MCF 10A (cell line): Measurements from ENCODE around the gene PIK3IP1. TPM values are rescaled to one million over a fixed set of nuclear protein-coding genes. Genes with fewer than 3 reads are reported as not detected.

Experiments
- BruUV-seq: library from RNA; stranded (reverse); fragments of 400-500 nt; replicated peaks from 2 replicates; lab custom pipeline; 2021; lab: Mats Ljungman, UMichigan
- CTCF ChIA-PET: fragments of 300-600 bp; sonication (Branson Sonifier 250); formaldehyde crosslinking; extraction: SDS; loops from one replicate; lab custom pipeline; 2021; ENCODE audit warnings: antibody characterized with exemption, inconsistent platforms; lab: Yijun Ruan, JAX
- POLR2A ChIA-PET: fragments of 300-600, 350-650 bp; sonication (Branson Sonifier 250); formaldehyde crosslinking; extraction: SDS; loops from one replicate; lab custom pipeline; 2020; ENCODE audit warnings: antibody characterized with exemption, inconsistent platforms; lab: Yijun Ruan, JAX
- DNase-seq: peaks from one replicate; pipeline ENCODE4 v3.0.0-alpha.2; 2018; ENCODE audit not compliant: unreplicated experiment
- H3K27ac Mint-ChIP-seq: one replicate; pipeline ENCODE4 v1.8.0; 2022; ENCODE audit warnings: mild to moderate bottlenecking, low read depth, mixed read lengths; ENCODE audit not compliant: unreplicated experiment
- H3K27me3 Mint-ChIP-seq: one replicate; pipeline ENCODE4 v1.8.0; 2022; ENCODE audit warnings: mixed read lengths; ENCODE audit not compliant: insufficient read depth, unreplicated experiment
- H3K36me3 Mint-ChIP-seq: one replicate; pipeline ENCODE4 v1.8.0; 2022; ENCODE audit warnings: mild to moderate bottlenecking, moderate library complexity, mixed read lengths; ENCODE audit not compliant: insufficient read depth, unreplicated experiment
- H3K4me1 Mint-ChIP-seq: one replicate; pipeline ENCODE4 v1.8.0; 2022; ENCODE audit warnings: mixed read lengths; ENCODE audit not compliant: insufficient read depth, unreplicated experiment
- H3K4me3 Mint-ChIP-seq: one replicate; pipeline ENCODE4 v1.8.0; 2022; ENCODE audit warnings: mild to moderate bottlenecking, moderate library complexity, mixed read lengths; ENCODE audit not compliant: unreplicated experiment
- H3K9me3 Mint-ChIP-seq: one replicate; pipeline ENCODE4 v1.8.0; 2022; ENCODE audit warnings: mixed read lengths; ENCODE audit not compliant: unreplicated experiment
- intact Hi-C: fragments of 100-400 bp; cut with micrococcal nuclease; formaldehyde crosslinking; loops from 2 replicates; pipeline ENCODE4 v1.14.1; 2022
- total RNA-seq: library from RNA; stranded (reverse); gene quantifications from 2 replicates; pipeline ENCODE4 v1.2.3, GENCODE V29; 2022
- TF ChIP-seq, protein P1 (sequence below): fragments of 200-600 bp; IDR thresholded peaks from one replicate; pipeline ENCODE4 v1.8.0; 2022; ENCODE audit warnings: antibody characterized with exemption, mild to moderate bottlenecking; ENCODE audit not compliant: unreplicated experiment

PIK3IP1 gene
- total RNA-seq, 1 experiment from 2014 or later: 0.93 TPM

DNA sequence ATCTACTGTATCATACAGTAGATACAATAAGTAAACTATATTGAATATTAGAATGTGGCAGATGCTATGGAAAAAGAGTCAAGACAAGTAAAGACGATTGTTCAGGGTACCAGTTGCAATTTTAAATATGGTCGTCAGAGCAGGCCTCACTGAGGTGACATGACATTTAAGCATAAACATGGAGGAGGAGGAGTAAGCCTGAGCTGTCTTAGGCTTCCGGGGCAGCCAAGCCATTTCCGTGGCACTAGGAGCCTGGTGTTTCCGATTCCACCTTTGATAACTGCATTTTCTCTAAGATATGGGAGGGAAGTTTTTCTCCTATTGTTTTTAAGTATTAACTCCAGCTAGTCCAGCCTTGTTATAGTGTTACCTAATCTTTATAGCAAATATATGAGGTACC lies 14.5 kb downstream of the PIK3IP1 start:
- TF ChIP-seq, protein P1, sequence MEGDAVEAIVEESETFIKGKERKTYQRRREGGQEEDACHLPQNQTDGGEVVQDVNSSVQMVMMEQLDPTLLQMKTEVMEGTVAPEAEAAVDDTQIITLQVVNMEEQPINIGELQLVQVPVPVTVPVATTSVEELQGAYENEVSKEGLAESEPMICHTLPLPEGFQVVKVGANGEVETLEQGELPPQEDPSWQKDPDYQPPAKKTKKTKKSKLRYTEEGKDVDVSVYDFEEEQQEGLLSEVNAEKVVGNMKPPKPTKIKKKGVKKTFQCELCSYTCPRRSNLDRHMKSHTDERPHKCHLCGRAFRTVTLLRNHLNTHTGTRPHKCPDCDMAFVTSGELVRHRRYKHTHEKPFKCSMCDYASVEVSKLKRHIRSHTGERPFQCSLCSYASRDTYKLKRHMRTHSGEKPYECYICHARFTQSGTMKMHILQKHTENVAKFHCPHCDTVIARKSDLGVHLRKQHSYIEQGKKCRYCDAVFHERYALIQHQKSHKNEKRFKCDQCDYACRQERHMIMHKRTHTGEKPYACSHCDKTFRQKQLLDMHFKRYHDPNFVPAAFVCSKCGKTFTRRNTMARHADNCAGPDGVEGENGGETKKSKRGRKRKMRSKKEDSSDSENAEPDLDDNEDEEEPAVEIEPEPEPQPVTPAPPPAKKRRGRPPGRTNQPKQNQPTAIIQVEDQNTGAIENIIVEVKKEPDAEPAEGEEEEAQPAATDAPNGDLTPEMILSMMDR: no peak
- no peaks in the 10 kb centered on the region for H3K27me3 Mint-ChIP-seq
- no peak for DNase-seq
- H3K4me1 Mint-ChIP-seq: peaks cover 11% of the 10 kb centered on the region
- no peak overlapping the region for H3K27ac Mint-ChIP-seq
- intact Hi-C loops: no loop called here
- H3K9me3 Mint-ChIP-seq: no peaks in the 10 kb centered on the region
- peaks cover 95% of the 10 kb centered on the region for H3K36me3 Mint-ChIP-seq
- ChIA-PET POLR2A (interaction anchor here (0.5 to 3.4 kb wide), 7 partner anchors 12 to 257 kb away, joined by 3 to 13 read pairs (median 3); no protein-coding TSS in a partner anchor), CTCF (interaction anchor here (0.6 to 1.2 kb wide), 3 partner anchors 14 to 36 kb away, joined by 3 to 4 read pairs (median 3); partner anchors contain the start of gene PIK3IP1)
- no TSS peak for BruUV-seq
- H3K4me3 Mint-ChIP-seq: no peak overlapping the region

DNA sequence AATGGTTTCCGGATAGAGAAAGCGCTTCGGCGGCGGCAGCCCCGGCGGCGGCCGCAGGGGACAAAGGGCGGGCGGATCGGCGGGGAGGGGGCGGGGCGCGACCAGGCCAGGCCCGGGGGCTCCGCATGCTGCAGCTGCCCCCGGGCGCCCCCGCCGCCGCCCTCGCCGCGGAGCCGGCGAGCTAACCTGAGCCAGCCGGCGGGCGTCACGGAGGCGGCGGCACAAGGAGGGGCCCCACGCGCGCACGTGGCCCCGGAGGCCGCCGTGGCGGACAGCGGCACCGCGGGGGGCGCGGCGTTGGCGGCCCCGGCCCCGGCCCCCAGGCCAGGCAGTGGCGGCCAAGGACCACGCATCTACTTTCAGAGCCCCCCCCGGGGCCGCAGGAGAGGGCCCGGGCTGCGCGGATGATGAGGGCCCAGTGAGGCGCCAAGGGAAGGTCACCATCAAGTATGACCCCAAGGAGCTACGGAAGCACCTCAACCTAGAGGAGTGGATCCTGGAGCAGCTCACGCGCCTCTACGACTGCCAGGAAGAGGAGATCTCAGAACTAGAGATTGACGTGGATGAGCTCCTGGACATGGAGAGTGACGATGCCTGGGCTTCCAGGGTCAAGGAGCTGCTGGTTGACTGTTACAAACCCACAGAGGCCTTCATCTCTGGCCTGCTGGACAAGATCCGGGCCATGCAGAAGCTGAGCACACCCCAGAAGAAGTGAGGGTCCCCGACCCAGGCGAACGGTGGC lies 15.7 kb downstream of the PIK3IP1 start:
- ChIA-PET CTCF (interaction anchor here (1.0 to 1.2 kb wide), 2 partner anchors 28 to 37 kb away, joined by 3 to 4 read pairs; no protein-coding TSS in a partner anchor), POLR2A (interaction anchor here (0.8 to 5.2 kb wide), 5 partner anchors 11 to 37 kb away, joined by 3 to 26 read pairs (median 4); partner anchors contain the start of gene PIK3IP1)
- Mint-ChIP-seq H3K27me3 (no peaks in the 10 kb centered on the region), H3K4me3 (no peak overlapping the region), H3K36me3 (peaks cover 99% of the 10 kb centered on the region), H3K27ac (no peak overlapping the region), H3K9me3 (no peaks in the 10 kb centered on the region), H3K4me1 (peaks cover 11% of the 10 kb centered on the region)
- BruUV-seq: no TSS peak
- TF ChIP-seq, protein P1: no peak
- DNase-seq: no peak
- intact Hi-C loops: no loop called here

DNA sequence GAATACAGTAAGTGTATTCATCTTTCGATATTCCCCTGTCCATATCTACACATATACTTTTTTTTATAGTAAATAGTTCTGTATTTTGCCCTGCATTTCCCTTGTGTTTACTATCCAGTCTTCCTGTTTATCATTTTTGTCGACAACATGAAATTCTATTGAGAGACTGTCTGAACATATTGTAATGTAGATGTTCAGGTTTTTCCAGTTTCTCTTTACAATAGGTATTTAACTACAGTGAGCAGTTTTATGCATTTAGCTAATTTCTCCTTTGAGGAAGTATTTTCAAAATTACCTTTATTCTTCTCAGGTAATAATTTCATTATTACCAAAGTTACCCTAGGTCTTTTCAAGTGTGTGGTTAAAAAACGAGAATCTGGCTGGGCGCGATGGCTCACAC lies 16.7 kb downstream of the PIK3IP1 start:
- no peaks in the 10 kb centered on the region for H3K9me3 Mint-ChIP-seq
- TF ChIP-seq, protein P1: no peak
- H3K27me3 Mint-ChIP-seq: no peaks in the 10 kb centered on the region
- intact Hi-C loops: no loop called here
- no peak overlapping the region for H3K4me3 Mint-ChIP-seq
- no TSS peak for BruUV-seq
- no peak overlapping the region for H3K27ac Mint-ChIP-seq
- H3K4me1 Mint-ChIP-seq: peaks cover 11% of the 10 kb centered on the region
- ChIA-PET CTCF (interaction anchor here (0.7 kb wide), 1 partner anchor 240 kb away, joined by 4 read pairs; no protein-coding TSS in a partner anchor), POLR2A (interaction anchor here (1.1 to 11.6 kb wide), 4 partner anchors 10 to 71 kb away, joined by 3 to 188 read pairs (median 15); partner anchors contain the start of genes PATZ1 and PIK3IP1)
- no peak for DNase-seq
- H3K36me3 Mint-ChIP-seq: peaks cover 99% of the 10 kb centered on the region

DNA sequence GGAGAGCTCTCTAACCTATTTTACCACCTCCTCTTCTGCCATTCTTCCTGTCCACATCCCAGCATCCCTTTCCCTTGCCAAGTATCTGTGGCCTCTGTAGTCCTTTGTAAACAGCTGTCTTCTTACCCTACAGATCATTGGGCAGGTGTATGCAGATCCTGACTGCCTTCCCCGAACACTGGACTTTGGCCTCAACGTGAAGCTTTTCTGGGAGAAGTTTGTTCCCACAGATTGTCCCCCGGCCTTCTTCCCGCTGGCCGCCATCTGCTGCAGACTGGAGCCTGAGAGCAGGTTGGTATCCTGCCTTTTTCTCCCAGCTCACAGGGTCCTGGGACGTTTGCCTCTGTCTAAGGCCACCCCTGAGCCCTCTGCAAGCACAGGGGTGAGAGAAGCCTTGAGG lies 17.3 kb downstream of the PIK3IP1 start:
- Mint-ChIP-seq H3K4me1 (peaks cover 12% of the 10 kb centered on the region), H3K4me3 (no peak overlapping the region), H3K9me3 (no peaks in the 10 kb centered on the region), H3K27ac (no peak overlapping the region), H3K36me3 (peaks cover 99% of the 10 kb centered on the region), H3K27me3 (no peaks in the 10 kb centered on the region)
- DNase-seq: no peak
- ChIA-PET CTCF (interaction anchor here (0.6 to 5.3 kb wide), 4 partner anchors 20 to 63 kb away, joined by 3 to 55 read pairs (median 3); partner anchors contain the start of gene LIMK2), POLR2A (interaction anchor here (0.5 to 11.6 kb wide), 6 partner anchors 10 to 838 kb away, joined by 3 to 188 read pairs (median 4); partner anchors contain the start of genes PATZ1 and PIK3IP1)
- TF ChIP-seq, protein P1: no peak
- BruUV-seq: no TSS peak
- intact Hi-C loops: no loop called here
